H9 (cell line): Measurements from ENCODE around the gene CTXN1. TPM values are rescaled to one million over a fixed set of nuclear protein-coding genes. Genes with fewer than 3 reads are reported as not detected.

ENCODE experiments used
- DNase-seq: peaks from one replicate; pipeline ENCODE4 v3.0.0-alpha.2; 2017
- H2AFZ ChIP-seq: one replicate; pipeline ENCODE4 v1.6.1; 2013; ENCODE audit warnings: mild to moderate bottlenecking, low read length, control low read depth, moderate library complexity
- H2AK5ac ChIP-seq: 2 replicates; pipeline ENCODE4 v1.6.1; 2013; ENCODE audit warnings: low read length, control low read depth, mixed read lengths; ENCODE audit not compliant: insufficient read length
- H2BK120ac ChIP-seq: one replicate; pipeline ENCODE4 v1.6.1; 2013; ENCODE audit warnings: low read depth, mild to moderate bottlenecking, low read length, control low read depth, inconsistent platforms; ENCODE audit not compliant: poor library complexity, severe bottlenecking
- H2BK12ac ChIP-seq: 2 replicates; pipeline ENCODE4 v1.6.1; 2013; ENCODE audit warnings: low read length, control low read depth, mixed read lengths, low read depth; ENCODE audit not compliant: insufficient read length
- H2BK15ac ChIP-seq: 2 replicates; pipeline ENCODE4 v1.6.1; 2013; ENCODE audit warnings: low read depth, low read length, control low read depth
- H2BK20ac ChIP-seq: one replicate; pipeline ENCODE4 v1.6.1; 2013; ENCODE audit warnings: low read depth, mild to moderate bottlenecking, low read length, control low read depth, inconsistent platforms; ENCODE audit not compliant: poor library complexity, severe bottlenecking
- H2BK5ac ChIP-seq: 2 replicates; pipeline ENCODE4 v1.6.1; 2013; ENCODE audit warnings: low read length, control low read depth, mixed read lengths; ENCODE audit not compliant: insufficient read length
- H3K14ac ChIP-seq: 2 replicates; pipeline ENCODE4 v1.6.1; 2013; ENCODE audit warnings: low read length, control low read depth; ENCODE audit not compliant: insufficient read depth
- H3K18ac ChIP-seq: 2 replicates; pipeline ENCODE4 v1.6.1; 2013; ENCODE audit warnings: low read depth, mild to moderate bottlenecking, mixed read lengths, low read length, control low read depth; ENCODE audit not compliant: insufficient read length
- H3K23ac ChIP-seq: 2 replicates; pipeline ENCODE4 v1.6.1; 2013; ENCODE audit warnings: low read length, control low read depth, mixed read lengths, low read depth; ENCODE audit not compliant: insufficient read length
- H3K23me2 ChIP-seq: 2 replicates; pipeline ENCODE4 v1.6.1; 2013; ENCODE audit warnings: low read depth, mild to moderate bottlenecking, mixed read lengths, low read length, control low read depth; ENCODE audit not compliant: insufficient read length, poor library complexity, severe bottlenecking
- H3K27ac ChIP-seq: 2 replicates; pipeline ENCODE4 v1.5.1; 2013; ENCODE audit warnings: low read length, control low read depth, mixed read lengths, low read depth; ENCODE audit not compliant: insufficient read length
- H3K27me3 ChIP-seq: 2 replicates; pipeline ENCODE4 v1.6.1; 2013; ENCODE audit warnings: low read length, control low read depth, inconsistent platforms; ENCODE audit not compliant: insufficient read depth
- H3K4ac ChIP-seq: 2 replicates; pipeline ENCODE4 v1.6.1; 2013; ENCODE audit warnings: low read depth, mild to moderate bottlenecking, control low read depth, inconsistent platforms, low read length, moderate library complexity
- H3K4me1 ChIP-seq: 2 replicates; pipeline ENCODE4 v1.6.1; 2013; ENCODE audit warnings: low read length, control low read depth, inconsistent platforms; ENCODE audit not compliant: insufficient read depth
- H3K4me2 ChIP-seq: 2 replicates; pipeline ENCODE4 v1.6.1; 2013; ENCODE audit warnings: low read length, control low read depth, mixed read lengths; ENCODE audit not compliant: insufficient read length, insufficient read depth
- H3K56ac ChIP-seq: 2 replicates; pipeline ENCODE4 v1.6.1; 2013; ENCODE audit warnings: low read depth, mild to moderate bottlenecking, mixed read lengths, low read length, control low read depth; ENCODE audit not compliant: insufficient read length
- H3K79me1 ChIP-seq: 2 replicates; pipeline ENCODE4 v1.6.1; 2013; ENCODE audit warnings: low read depth, mild to moderate bottlenecking, moderate library complexity, low read length, control low read depth, inconsistent platforms; ENCODE audit not compliant: insufficient read depth, poor library complexity, severe bottlenecking
- H3K79me2 ChIP-seq: 2 replicates; pipeline ENCODE4 v1.6.1; 2013; ENCODE audit warnings: low read length, control low read depth, inconsistent platforms; ENCODE audit not compliant: insufficient read depth
- H3K9ac ChIP-seq: 2 replicates; pipeline ENCODE4 v1.6.1; 2013; ENCODE audit warnings: low read length, control low read depth, mixed read lengths; ENCODE audit not compliant: insufficient read length; ENCODE audit errors: extremely low read depth
- H3K9me3 ChIP-seq: one replicate; pipeline ENCODE4 v1.6.1; 2013; ENCODE audit warnings: low read depth, low read length, inconsistent platforms; ENCODE audit not compliant: control insufficient read depth
- H3T11ph ChIP-seq: one replicate; pipeline ENCODE4 v1.6.1; 2013; ENCODE audit warnings: mild to moderate bottlenecking, low read length, control low read depth, inconsistent platforms
- H4K20me1 ChIP-seq: one replicate; pipeline ENCODE4 v1.6.1; 2013; ENCODE audit not compliant: control insufficient read depth, insufficient read length, insufficient read depth
- H4K5ac ChIP-seq: 2 replicates; pipeline ENCODE4 v1.6.1; 2013; ENCODE audit warnings: low read depth, mild to moderate bottlenecking, mixed read lengths, low read length, control low read depth; ENCODE audit not compliant: insufficient read length
- H4K8ac ChIP-seq: replicated peaks from 2 replicates; pipeline ENCODE4 v1.6.1; 2013; ENCODE audit warnings: low read length, control low read depth, mixed read lengths, low read depth; ENCODE audit not compliant: insufficient read length
- H4K91ac ChIP-seq: 2 replicates; pipeline ENCODE4 v1.6.1; 2013; ENCODE audit warnings: low read depth, mild to moderate bottlenecking, moderate library complexity, mixed read lengths, low read length, control low read depth; ENCODE audit not compliant: insufficient read length
- H3K27ac Mint-ChIP-seq, 3 experiments: 2 replicates in 2 of 3; 3 replicates in 1 of 3; pipeline ENCODE4 v1.8.0; 2020 to 2021; ENCODE audit warnings: mixed read lengths in 3 of 3, mild to moderate bottlenecking in 1 of 3, moderate library complexity in 1 of 3
- H3K27me3 Mint-ChIP-seq: 2 replicates; pipeline ENCODE4 v1.8.0; 2021; ENCODE audit warnings: low read depth, mild to moderate bottlenecking, moderate library complexity, mixed read lengths
- H3K36me3 Mint-ChIP-seq, 3 experiments: 2 replicates in 2 of 3; 3 replicates in 1 of 3; pipeline ENCODE4 v1.8.0; 2020 to 2021; ENCODE audit warnings: low read depth in 3 of 3, mixed read lengths in 3 of 3; ENCODE audit not compliant: insufficient read depth in 1 of 3
- H3K4me1 Mint-ChIP-seq, 2 experiments: 2 replicates each; pipeline ENCODE4 v1.8.0; 2020; ENCODE audit warnings: mixed read lengths in 2 of 2
- H3K4me3 Mint-ChIP-seq, 2 experiments: 2 replicates in 1 of 2; 3 replicates in 1 of 2; pipeline ENCODE4 v1.8.0; 2020 to 2021; ENCODE audit warnings: mild to moderate bottlenecking in 2 of 2, mixed read lengths in 2 of 2, moderate library complexity in 1 of 2
- H3K9me3 Mint-ChIP-seq, 2 experiments: 2 replicates in 1 of 2; 3 replicates in 1 of 2; pipeline ENCODE4 v1.8.0; 2020; ENCODE audit warnings: mild to moderate bottlenecking in 2 of 2, mixed read lengths in 2 of 2, moderate library complexity in 1 of 2
- CTCF ChIP-seq: fragments of 200-600 bp; sonication (generic); conservative IDR thresholded peaks from 3 replicates; pipeline ENCODE4 v1.8.0; 2021; ENCODE audit warnings: antibody characterized with exemption, mild to moderate bottlenecking
- WGBS: extraction: QIAGEN DNeasy Blood & Tissue Kit; methylation state at CpG from one replicate; pipeline ENCODE4 v1.1.7; 2013; ENCODE audit warnings: missing lambda C conversion rate, low lambda C conversion rate, mixed read lengths; ENCODE audit not compliant: insufficient read length; ENCODE audit errors: extremely low coverage; 5-methylcytosine and 5-hydroxymethylcytosine counted together
- total RNA-seq: library from RNA; stranded (reverse); gene quantifications from 2 replicates; pipeline ENCODE4 v1.2.1, GENCODE V29; 2021

The CTXN1 gene
- total RNA-seq, 1 experiment from 2014 or later, result 22.7 TPM

- Histone ChIP-seq H4K91ac (no peak overlapping the region), H4K8ac (no peak overlapping the region), H3K23me2 (no peaks in the 10 kb centered on the region), H3K79me1 (no peaks in the 10 kb centered on the region), H3K9ac (no peak overlapping the region), H2BK120ac (no peak overlapping the region), H4K20me1 (no peaks in the 10 kb centered on the region), H3K4ac (no peak overlapping the region), H3K27me3 (no peaks in the 10 kb centered on the region), H3K27ac (no peak overlapping the region), H3K4me2 (no peak overlapping the region), H4K5ac (no peak overlapping the region), H3K18ac (no peak overlapping the region), H2BK5ac (no peak overlapping the region), H3K79me2 (no peaks in the 10 kb centered on the region), H3K56ac (no peak overlapping the region), H3K9me3 (no peaks in the 10 kb centered on the region), H3T11ph (no peak overlapping the region), H2BK15ac (no peak overlapping the region), H2BK20ac (no peak overlapping the region), H2AFZ (no peak overlapping the region), H2BK12ac (no peak overlapping the region), H2AK5ac (no peak overlapping the region), H3K4me1 (no peaks in the 10 kb centered on the region), H3K23ac (no peak overlapping the region), H3K14ac (no peak overlapping the region)
- Mint-ChIP-seq H3K36me3 (peaks cover 32 to 75% (median 68%) of the 10 kb centered on the region in 3 experiments), H3K4me3 (no peak overlapping the region), H3K4me1 (peaks cover 0 to 3% of the 10 kb centered on the region in 2 experiments; a peak in 3 of 4 replicates), H3K27ac (peak overlapping the region in 1 of 3 experiments; percentile 70; a peak in 1 of 7 replicates), H3K27me3 (no peaks in the 10 kb centered on the region), H3K9me3 (no peaks in the 10 kb centered on the region)
- TF ChIP-seq CTCF, result no peak
- no peak for DNase-seq
- no CpG with 5 or more reads among the region's 25 CpGs for WGBS
Measured at GRCh38 chr19:7963566-7963965, 37.6 kb upstream of the CTXN1 start.
